GM12872 (cell line): Measurements from ENCODE around the gene FGF13.

Experiments used
- TF ChIP-seq, protein P1 (sequence below): IDR thresholded peaks from 3 replicates; pipeline ENCODE4 v1.5.1; 2011; ENCODE audit warnings: low read depth, mild to moderate bottlenecking, low read length, moderate library complexity; ENCODE audit not compliant: insufficient read depth

FGF13 gene

DNA sequence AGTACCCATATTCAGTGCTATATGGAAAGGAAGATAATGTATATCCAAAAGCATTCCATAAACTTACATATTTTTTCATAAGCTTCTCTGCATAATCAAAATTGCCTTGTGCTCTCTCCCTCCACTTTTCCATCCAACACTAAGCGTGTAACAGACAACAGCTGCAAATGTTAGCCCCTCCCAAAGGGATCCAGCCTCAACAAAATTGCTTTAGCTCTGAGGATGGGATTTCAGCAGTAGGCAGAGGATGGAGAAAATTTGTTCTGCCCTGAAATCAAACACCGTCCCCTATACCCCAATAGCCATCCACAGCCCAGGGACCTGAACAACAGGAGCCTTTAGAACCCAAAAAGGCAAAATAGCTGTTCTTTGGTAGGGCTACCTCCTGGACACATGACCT, 28.8 kb upstream of the FGF13 start:
- TF ChIP-seq, protein P1, sequence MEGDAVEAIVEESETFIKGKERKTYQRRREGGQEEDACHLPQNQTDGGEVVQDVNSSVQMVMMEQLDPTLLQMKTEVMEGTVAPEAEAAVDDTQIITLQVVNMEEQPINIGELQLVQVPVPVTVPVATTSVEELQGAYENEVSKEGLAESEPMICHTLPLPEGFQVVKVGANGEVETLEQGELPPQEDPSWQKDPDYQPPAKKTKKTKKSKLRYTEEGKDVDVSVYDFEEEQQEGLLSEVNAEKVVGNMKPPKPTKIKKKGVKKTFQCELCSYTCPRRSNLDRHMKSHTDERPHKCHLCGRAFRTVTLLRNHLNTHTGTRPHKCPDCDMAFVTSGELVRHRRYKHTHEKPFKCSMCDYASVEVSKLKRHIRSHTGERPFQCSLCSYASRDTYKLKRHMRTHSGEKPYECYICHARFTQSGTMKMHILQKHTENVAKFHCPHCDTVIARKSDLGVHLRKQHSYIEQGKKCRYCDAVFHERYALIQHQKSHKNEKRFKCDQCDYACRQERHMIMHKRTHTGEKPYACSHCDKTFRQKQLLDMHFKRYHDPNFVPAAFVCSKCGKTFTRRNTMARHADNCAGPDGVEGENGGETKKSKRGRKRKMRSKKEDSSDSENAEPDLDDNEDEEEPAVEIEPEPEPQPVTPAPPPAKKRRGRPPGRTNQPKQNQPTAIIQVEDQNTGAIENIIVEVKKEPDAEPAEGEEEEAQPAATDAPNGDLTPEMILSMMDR = no peak

DNA sequence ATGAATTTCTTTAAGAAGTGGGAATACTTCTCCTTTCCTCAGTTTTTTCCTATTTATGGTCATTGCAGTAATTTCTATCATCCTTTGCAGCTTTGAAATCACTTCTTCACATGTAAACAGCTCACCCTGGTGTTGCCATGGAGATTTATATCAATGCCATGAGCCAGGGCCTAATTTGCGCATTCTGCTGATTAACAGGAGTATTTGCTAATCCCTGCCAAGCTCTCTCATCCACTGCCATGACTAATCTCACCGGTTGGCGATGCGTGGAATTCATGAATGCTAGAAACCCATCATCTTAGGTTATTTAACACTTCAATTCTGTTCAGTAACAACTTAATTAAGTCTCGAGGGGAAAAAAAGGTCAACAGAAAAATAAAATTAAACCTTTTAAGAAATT, 11.8 kb upstream of the FGF13 start:
- TF ChIP-seq, protein P1 = no peak

DNA sequence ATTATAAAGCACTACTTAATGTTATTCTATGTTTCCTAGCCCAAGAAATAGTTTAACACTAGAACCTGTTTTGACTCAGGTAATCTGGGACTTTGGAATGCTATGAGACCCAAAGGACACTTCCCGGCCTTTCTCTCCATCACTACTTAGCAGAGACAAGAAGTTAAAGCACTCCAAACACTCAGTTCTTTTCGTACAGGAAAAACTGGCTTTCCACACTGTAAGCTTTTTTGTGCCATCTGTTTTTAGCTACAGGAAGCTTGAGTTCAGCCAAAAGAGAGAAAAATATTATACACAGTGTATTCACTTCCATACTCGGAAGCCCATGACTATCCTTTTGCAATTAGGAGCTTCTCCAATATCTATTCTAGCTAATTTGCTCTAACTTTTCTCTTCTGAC, 7.9 kb upstream of the FGF13 start:
- TF ChIP-seq, protein P1 = no peak

DNA sequence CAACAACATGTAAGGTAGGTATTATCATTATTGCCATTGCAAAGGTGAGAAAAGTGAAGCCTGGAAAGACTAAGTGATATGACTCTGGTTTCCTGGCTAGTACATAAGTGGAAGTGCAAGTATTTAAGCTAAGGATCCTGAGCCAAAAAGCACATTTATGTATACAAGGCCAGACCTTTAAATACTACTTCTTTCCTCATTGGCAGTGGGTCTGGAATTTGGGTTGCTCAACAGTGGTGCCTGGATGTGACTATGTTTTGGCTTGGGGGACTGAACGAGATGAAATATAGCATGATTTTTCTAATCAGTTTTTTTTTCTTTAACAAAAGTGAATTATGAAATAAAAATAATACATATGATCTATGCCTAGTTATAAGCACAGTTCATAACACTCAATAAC, 7.4 kb upstream of the FGF13 start:
- TF ChIP-seq, protein P1 = no peak

DNA sequence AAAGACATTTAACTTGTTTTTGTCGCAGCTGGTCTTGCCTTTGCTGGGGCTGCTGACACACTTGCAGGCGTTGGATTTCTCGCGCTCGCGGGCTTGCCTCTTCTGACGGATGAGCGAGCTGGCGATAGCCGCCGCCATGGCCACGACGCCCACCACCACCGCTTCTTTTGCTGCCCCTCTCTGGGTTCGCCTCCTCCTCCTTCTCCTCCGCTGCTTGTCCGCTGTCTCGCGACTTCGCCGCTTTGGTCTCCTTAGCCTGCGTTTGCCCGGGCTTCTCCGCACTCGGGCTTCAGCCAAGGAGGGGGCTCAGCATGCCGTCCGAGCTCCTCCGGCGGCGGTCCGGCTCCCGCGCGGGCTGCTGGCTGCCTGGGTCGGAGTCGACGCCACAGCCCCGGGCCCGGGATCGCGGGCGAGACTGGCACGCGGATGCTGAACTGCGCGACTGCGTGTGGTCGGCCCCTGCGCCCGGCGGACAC, 613 bp downstream of the FGF13 start:
- TF ChIP-seq, protein P1 = no peak

DNA sequence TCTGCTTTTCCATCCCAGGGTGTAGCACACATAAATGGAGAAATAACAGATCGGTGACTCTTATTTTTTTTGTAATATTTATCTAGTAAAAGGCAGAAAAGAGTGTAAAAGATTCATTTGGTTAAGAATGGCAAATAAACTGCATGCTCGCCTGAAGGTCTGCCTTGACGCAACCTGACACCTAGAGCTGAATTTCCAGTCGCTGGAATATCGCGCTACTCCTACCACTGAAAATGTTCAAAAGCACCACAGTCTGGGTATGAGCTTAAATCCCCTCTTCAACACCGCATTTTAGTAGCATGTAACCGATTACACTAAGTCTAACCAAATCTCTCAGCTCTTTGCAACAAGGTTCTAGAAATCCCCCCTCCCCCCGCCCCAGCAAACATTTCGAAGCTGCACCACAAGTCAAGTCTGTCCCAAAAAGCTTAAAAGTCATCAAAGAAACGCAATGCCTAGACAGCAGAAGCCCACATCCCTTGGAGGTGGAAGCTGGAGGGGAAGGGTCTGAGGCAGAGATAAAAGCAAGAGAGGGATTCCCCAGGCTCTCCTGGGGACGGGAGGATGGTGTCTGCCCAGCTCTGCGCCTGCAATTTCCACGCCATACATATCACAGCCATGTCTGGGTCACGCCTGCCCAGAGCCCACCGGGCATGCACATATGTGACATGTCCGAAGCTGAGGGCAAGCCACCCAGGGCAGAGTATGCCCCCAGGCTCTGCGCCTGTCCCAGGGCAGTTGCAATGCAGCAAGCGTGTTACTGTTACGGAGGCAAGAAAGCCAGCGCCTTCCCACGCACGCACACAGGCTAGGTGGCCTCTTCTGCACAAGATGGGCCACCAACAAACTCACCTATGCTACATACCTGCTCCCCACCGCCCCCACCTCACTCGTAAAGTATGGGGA, 1.4 kb downstream of the FGF13 start:
- TF ChIP-seq, protein P1 = no peak

DNA sequence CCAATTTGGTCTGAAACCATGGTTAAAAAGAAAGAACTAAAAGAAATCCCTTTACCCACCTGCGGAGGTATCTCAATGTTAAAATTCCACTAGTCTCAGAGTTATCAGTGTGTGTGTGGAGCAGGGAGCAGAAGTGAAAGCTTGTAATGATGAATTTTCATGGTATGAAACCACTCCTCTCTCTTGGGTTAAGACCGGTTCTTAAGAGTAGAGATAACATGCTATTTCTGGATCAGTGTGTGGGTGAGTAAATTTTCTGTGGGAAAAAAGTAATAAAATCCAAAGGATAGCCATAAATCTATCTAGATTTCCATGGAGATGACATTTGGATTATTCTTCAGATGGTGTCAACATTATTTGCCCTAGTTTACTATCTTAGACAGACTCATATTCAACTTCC, 3.2 kb downstream of the FGF13 start:
- TF ChIP-seq, protein P1 = no peak
